Left kidney (tissue), 2 donors: ENCODE results near the gene FHIT. TPM values are rescaled to one million over a fixed set of nuclear protein-coding genes. Genes with fewer than 3 reads are reported as not detected.

ENCODE experiments used
- DNase-seq: peaks from one replicate; pipeline ENCODE4 v3.0.0-alpha.2; 2013
- polyA plus RNA-seq: library from polyadenylated mRNA; unstranded; fragments of 120-200 nt; gene quantifications from one replicate; pipeline ENCODE4 v1.2.1, GENCODE V29; 2013; ENCODE audit not compliant: insufficient read length

FHIT gene
- polyA plus RNA-seq, 1 donor, result 25.0 TPM

DNA sequence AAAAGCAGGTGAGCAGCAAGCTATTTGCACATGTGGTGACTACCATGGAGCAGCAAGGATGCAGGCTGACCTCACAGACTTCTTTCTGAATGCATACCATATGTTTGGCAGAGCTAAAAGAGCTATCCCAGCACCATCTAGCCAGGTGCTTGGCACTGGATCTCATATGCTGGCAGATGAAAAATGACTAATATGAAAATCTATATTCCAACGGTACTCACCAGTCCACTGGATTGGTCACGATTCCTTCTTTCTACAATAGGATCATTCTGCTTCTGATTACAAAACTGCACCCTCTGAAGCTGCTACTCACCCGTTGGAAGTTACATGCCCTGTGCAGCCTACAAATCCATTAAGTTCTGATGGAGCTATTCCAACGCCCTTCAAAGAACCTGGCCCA is 1487.1 kb downstream of the FHIT start:
- no peak for DNase-seq

DNA sequence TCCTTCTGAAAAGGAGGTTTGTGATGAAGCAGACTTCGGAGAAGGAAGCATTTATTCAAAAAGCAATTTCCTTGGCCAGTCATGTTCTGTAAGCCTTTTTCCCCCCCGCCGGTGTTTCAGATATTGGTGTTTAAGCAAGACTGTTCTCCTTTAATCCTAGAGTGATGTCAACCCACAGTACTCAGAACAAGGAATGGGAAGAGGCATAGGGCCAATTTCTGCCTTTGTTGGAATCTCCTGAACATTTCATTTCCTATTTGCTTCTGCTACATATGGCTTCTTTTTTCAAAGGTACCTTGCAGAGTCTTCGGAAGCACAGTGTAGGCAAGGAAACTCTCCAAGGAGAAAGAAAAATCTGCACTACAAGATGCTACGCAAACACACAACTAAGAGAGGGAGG is 1488.3 kb downstream of the FHIT start:
- no peak for DNase-seq

DNA sequence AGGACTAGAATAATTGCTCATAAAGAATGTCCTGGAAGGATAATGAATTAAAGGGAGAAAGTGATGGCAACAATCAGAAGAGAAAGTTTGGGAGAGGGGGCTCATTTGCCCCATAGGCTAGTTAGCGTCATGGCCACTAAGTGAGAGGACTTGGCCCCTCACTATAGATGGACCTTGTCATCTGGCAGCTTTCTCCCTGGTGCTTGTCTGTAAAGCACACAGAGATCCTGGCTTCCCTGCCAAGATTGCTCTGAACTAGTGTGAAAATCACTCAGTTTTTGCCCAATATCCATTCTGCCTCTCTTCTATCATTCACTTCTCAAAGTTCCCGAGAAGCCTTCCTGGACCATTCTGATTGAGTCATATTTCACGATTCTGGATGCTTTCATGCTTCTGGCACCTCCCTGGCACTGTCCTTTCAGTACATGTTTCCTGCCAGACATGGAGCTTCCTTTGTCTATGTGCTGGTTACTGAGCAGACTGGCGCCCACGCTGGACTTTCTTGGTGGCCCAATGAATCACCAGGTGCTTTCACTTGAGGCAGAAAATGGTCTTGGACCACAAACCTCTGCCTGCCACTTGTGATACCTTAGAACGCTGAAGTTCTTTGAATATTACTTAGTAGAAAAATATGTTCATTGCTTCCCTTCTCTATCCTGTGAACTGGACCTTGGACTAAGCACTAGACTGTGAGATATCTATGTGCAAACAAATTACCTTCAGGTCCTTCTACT is 1491.8 kb downstream of the FHIT start:
- no peak for DNase-seq

DNA sequence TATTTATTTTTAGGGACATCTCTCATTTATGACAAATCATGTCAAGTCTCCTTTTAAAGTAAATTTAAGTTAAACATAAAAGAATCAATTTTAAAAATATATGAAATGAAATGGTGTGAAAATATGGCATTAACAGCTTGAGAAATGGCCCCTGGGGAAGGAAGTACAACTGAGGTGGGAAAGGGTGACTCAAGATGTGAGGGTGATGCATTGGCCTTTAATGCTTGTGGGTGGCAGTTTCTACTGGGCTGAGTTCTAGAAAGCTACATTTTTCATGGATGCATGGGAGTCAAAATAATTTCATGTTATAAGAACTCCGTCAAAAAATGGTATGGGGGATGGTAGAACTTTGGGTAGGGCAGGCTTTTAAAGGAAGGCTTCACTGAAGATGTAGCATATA is 1492.6 kb downstream of the FHIT start:
- DNase-seq, result no peak

DNA sequence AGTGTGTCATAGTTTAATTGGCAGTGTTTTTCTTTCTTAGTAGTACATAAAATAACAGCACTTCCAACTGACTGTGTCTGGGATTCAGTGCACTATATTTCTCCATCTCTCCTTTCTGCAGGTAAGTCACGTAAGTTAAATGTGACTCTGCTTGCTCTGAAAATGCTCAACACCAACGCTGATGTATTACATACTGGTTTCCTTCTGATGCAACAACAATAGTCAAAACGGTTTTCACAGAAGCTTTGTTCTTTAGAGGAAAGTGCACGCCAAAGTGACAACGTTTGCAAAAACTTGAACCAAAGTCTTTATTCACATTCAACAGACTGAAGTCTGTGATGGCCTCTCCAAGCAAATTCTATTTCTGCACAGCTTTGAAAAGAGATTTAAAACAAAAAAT is 1494.3 kb downstream of the FHIT start:
- DNase-seq, result no peak

DNA sequence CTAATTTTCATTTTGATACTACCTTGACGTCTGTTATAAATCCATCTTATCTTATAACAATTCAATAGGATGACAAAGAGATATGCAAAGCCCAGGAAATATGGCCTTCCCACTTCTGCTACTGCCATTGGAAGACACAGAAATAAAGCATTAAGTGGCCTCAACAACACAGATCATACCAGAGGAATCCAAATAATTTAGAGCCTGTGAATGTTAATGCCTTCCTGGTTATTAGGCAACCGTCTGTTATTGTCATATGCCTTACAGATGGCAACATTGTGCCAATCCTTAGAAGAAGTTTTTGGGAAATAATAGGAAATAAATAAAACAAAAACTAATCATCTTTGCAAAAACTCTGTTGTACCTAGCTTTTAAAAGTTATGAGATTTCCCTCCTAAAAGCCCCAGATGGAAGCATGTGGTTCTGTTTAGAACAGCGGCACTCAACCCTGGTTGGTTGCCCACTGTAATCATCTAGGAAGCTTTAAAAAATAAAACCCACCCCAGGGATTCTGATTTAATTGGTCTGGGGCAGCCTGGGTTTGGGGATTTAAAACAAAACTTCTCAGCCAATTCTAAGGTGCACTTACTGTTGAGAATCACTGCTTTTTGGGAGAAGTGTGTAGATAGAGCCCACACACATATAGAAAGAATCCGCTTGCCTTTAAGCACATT is 1496.7 kb downstream of the FHIT start:
- DNase-seq, result no peak

DNA sequence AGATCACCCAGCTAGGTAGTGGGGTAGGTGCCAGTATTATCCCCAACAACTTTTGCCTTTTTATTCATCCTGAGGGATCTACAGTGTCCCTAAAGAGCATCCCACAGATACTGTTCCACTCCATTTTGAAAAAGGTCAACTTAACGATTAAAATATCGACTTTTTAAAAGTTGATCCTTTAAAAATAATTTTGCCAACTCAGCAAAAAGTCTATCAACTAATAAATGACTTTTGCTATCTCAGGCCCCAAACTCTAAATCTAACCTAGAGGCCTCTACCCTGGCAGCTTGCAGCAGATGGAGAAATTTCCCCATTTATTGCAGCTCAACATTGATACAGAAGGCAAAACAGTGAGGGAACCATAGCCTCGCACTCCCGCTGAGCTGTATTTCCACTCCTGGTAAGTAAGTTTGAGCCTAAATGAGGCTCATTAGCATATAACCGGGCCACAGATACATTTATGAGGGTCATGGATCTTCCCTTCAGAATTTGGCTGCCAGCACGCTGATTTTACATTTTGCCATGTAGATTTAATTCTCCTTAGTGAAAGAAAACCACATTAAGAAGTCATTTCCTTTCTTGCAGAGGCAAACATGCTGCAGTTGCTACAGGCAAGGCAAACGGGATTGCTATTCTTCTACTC is 1497.3 kb downstream of the FHIT start:
- DNase-seq, result no peak

DNA sequence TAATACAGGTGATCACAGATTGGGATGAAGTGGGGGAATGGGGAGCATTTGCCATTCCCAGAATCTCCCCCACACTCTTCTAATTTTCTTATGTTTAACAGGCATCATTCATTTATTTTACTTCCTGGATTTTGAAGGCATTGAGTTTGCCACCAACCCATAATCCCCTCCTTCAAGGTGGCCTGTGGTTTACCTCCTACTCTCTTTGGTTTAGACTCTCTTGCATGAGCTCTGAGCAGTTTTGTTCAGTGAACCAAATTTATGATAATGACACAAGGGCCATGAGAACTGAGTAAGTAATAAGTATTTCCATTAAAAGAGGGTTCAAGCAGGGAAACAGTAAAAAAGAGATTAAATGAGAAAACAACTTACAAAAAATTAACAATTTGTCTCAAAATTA is 1498.3 kb downstream of the FHIT start:
- DNase-seq, result no peak

DNA sequence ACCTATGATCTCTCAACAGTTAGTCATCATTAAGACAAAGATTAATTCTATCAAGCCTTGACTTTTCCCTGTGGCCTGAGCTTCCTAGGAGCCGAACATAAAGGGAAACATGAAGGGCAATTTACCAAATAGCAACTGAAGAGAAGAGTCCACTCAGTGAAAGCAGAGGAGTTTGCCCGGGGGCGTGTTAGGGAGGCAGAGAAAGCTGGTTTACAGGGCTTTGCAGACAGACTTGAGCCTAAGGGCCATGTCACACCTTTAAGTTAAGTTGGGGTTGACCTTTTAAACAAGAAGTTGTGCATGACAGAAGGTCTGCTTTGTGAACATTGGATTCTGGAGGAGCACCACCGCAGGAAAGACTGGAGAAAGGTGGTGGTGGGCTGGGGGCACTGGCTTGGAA is 1499.6 kb downstream of the FHIT start:
- no peak for DNase-seq

DNA sequence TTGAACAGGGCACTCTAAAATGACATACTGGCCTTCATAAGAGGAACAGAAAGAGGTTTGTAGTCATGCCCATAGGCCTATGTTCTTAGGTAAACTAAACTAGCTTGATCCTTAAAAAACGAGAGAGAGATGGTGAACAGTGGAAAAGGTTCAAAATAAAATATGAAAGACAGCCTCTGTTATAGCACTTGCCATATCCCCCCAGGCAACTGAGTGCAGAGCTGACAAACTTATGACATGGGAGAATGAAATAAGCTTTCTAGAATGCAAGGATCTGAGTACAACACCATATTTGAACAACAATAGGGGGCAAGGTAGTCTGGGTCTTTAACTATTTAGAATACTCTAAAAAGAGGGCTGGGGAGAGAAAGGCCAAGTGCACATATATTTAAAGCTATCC is 1500.9 kb downstream of the FHIT start:
- no peak for DNase-seq

DNA sequence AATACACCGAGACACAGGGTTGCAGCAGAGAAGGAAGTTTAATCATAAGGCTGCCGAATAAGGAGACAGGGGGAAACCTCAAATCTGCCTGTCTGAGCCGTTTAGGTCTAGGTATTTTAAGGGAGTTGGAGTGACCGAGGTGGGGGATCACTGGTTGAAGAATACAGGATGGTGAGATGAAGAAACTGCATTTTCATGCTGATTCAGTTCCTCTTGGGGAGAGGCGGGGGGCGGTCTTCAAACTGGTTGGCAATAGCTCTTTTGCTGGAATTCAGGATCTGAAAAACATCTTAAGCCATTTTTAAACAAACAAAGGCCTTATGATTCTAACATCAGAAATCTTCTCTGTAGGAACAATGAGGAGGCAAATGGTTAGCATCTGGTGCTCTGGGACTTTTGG is 1502.0 kb downstream of the FHIT start:
- no peak for DNase-seq

DNA sequence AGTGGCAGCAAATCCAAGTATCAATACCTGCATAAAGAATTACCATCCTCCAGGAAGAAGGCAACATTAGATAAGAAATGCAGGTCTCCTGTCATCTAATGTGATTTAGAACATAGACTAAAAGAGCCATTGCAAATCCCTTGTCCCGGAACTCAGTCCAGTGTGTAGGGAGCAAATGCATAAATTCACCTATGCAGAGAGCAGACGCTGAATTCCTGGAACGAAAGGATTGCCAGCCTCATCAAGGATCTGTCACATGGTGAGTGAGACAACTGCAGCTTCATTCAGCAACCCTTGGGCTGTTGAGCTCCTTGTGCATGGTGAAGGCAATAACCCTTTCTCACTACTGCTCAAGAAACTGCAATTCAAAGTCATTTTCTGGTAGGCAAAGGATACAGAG is 1504.7 kb downstream of the FHIT start:
- DNase-seq, result no peak

DNA sequence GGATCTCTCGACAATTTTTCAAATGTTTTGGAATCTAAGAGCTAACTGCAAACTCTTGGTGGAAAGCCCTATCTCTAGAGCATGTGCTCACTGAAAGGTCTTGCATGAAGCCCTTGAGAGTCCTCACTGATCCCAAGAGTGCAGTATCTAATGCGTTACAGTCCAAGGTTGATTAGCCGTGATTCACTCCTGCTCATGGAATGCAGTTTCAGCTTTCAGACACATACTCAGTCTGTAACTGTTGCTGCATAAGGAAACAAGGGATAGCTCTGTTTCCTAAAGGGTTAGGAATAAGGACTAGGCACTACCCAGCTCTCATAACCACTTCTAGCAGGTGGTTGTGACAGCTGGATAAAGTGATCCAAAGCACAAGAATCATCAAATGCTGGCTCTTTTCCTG is 1514.0 kb downstream of the FHIT start:
- no peak for DNase-seq

DNA sequence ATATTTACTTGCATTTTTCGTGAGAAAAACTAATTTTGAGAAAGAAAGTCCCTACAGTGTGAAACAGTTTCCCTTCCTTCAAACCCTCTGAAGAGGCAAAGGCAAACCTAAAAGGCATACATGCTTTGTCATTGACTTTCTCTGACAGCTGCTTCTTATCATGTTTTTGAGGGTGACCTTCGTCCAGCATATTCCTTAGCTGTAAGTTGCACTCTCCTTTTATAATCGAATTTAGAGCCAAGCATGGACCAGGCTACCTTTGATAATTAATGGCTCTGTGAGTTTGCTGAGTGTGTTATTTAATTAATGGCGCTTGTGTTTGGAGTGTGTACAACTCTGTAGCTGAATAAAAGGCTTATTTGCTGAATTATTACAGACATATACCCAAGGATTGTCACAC is 1517.2 kb downstream of the FHIT start:
- DNase-seq, result no peak

DNA sequence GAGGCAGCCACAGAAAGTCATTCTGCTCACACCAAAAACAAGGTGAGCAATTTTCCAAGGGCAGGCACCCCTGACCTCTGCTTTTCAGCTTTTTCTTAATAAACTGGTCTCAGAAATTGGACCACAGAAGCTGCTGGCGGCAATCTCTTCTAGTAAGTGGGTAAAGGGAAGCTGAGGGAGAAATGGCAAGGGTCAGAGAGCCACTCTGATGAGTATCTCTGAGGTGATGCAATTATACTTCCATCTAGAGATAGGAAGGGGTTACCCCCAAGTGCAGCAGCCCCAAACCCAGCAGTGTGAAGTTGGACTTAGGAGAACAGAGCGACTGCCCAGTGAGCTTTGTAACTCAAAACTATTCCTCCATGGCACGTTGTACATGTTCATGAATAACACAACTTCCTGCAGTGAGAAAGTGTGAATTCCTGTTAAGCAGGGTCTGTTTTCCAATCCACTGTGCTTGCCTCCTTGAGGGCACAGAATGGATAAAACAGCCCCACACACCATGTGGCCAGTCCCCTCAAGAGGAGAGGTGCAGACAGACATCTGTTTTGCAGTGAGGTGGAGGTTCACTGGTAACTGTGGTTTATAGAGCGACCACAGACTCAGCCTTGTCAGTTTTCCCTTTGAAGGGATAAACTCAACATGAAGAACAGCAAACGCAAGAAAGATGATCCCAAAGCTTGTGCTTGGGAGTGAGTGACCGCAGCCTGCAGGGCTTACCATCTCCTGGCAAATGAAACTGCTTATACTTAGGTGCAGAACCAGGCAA is 1518.0 kb downstream of the FHIT start:
- DNase-seq, result no peak

DNA sequence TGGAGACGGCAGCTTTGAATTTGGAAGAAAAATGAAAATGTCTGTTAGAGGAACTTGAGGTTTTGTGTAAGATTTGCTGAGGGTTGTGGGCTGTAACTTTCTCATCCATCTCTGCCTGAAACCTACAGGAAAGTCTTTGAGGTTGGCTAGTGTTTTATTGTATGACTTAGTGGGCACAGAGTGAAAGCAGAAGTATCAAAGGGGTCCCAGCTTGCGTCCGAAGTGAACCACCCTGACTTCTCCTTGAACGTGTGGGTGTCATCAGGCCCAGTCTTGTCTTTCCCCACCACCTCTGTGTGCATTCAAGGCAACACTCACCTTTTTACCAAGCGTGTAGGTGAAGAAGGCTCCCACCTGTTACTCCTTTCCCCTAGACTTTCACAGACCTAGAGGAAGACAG is 1519.3 kb downstream of the FHIT start:
- no peak for DNase-seq

DNA sequence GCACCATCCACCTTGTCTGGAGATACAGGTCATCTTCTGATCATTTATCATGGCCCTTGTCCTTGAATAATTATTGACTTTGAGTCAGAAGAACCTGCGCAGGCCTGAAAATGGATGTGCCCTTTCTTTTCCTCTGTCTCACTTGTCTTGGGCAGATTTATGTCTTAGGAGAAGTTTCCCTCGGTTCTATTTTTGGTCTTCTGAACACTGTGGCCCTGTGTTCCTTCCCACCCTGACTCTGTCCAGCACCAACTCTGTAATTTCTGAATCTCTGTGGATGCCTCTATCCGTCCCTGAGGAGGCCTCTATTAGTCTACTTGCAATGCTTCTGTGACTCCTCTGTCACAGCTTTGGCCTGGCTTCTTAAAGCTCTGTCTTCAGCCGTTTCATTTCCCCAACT is 1520.7 kb downstream of the FHIT start:
- no peak for DNase-seq

DNA sequence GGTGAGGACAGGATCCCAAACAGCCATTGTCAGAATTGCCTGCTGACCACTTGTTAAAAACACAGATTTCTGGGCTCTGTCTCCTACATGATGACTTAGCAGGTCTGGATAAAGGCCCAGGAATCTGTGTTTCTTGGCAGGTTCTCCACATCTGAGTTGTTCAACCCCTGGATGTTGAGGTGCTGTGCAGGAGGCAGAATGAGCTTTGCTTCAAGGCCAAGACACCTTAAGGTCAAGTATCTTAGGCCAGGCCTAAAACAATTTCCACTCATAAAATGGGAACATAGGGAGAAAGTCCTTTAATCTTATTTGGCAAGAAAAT is 1522.7 kb downstream of the FHIT start:
- DNase-seq, result no peak

DNA sequence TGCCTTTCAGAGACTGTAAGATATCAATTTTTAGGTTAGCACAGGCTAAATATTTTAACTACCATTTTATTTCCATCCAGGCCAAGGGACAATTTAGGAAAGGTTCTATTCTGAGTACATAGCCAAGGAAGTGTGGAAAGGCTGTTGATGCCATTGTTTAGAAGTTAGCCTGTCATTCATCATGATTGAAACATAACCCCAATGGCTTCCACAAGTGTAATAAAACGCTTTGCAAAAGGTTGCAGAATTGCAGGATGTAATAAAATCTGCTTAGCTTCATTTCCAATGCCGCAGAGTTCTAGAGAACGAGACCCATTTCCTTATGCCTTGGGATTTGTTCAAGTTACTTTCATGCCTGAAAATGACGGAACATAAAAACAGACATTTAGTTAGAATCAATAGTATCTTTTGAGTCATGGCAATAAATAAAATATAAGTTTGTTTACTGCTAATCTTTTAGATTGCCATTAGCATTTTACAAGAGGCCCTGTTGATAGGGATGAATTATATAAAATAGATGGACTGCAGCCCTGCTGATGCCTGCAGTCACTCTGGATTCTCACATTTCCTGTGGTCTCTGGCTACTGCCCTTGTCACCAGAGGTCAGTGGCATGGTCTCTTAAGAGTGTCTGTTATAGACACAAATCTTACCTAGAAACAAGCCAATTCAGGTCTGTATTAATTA is 1523.2 kb downstream of the FHIT start:
- no peak for DNase-seq

DNA sequence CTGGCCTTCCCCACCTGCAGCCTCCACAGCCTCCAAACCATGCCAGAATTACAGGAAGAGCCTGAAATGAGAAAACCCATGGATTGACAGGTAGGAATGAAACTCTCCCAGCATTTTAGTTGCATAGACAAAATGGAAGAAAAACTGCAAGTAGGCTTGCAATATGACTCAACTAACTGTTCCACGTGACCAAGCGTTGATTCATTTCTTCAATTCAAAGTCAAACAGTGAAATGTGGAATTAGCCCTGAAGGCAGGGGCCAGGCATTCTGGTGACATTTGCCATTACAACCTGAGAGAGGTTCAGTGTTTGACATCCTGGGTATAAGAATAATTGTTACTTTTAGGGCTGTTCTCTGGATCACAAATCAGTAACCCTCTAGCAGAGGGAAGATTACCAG is 1525.0 kb downstream of the FHIT start:
- no peak for DNase-seq

DNA sequence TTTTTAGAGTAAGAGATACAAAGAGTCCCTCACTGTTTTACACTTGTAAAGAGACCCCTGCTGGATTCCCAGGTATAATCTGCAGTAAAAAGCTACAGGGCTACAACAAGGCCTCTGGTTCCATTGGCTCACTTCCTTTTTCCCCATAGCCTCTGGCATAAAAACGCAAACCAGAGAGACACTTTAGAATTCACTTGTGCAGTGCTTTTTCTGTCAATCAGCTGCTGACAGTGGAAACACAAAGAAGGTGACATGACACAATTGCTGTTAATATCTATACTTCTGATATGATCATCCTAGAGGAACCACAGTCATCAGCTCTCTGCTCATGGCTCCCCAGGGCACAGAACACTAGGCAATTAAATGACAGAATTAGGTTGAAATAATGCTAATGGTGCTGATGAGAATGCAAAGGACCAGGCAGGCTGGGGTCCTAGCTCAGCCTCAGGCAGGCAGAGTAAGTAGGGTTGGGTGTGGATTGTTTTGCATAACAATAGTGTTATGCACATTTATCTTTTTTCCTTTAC is 1533.5 kb downstream of the FHIT start:
- DNase-seq, result no peak

DNA sequence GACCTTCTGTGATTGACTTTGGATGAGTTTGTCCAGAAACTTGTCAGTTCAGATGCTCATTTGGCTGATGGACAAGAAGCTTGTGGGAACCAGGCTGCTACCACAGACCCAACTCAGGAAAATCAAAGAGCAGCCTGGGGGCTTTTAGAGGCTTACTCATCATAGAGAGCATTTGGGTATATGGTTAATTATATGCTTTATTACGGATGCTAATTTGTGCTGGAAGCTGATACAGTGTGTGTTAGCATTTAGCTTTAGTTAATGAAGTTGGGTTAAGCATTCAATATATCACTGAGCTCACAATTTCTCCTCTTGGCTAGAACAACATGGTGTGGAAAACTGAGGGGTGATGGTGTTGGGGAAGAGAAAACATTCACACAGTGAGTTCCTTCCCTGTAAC is 1537.2 kb downstream of the FHIT start:
- DNase-seq, result no peak
